Activated naive CD4-positive, alpha-beta T cell treated with anti-CD3 and anti-CD28 coated beads, Interleukin-2, amount 10 ng/mL, durations not matched to agents 7 days and 5 days (primary cell): ENCODE measurements around the gene TACO1.

Source experiments
- CTCF ChIA-PET: fragments of 350-600 bp; sonication (Branson Sonifier 250); formaldehyde crosslinking; loops from one replicate; lab custom pipeline; 2021; ENCODE audit warnings: antibody characterized with exemption; lab: Charles Lee
- DNase-seq: peaks from one replicate; pipeline ENCODE4 v3.0.0-alpha.2; 2020
- H3K27ac Mint-ChIP-seq: one replicate; pipeline ENCODE4 v1.8.0; 2021; ENCODE audit warnings: mild to moderate bottlenecking, moderate library complexity, mixed read lengths
- H3K27me3 Mint-ChIP-seq: one replicate; pipeline ENCODE4 v1.8.0; 2021; ENCODE audit warnings: mild to moderate bottlenecking, mixed read lengths
- H3K36me3 Mint-ChIP-seq: one replicate; pipeline ENCODE4 v1.8.0; 2021; ENCODE audit warnings: mixed read lengths
- H3K4me1 Mint-ChIP-seq: one replicate; pipeline ENCODE4 v1.8.0; 2021; ENCODE audit warnings: mixed read lengths
- H3K4me3 Mint-ChIP-seq: one replicate; pipeline ENCODE4 v1.8.0; 2021; ENCODE audit warnings: mild to moderate bottlenecking, moderate library complexity, mixed read lengths
- H3K9me3 Mint-ChIP-seq: one replicate; pipeline ENCODE4 v1.8.0; 2021; ENCODE audit warnings: mixed read lengths

Gene TACO1

DNA sequence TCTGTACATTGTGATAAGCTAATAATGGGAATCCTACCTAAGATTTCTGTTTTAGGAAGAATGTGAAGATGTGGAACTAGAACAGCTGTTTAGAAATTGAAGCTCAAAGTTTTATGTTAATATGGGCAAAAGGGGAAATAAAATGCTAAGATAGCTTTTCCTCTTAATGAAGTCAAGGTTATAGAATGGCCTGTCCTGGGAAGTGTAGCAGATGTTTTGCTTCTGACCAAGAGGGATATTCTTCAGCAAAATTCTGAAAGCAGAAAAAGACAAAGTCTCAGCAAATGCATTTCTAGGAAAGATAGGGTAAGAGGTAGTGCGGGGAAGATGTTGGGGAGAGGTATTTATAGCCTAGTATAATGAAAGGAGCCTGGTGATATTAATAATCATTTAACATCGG lies 34.6 kb downstream of the TACO1 start:
- peaks cover 26% of the 10 kb centered on the region for H3K4me1 Mint-ChIP-seq
- CTCF ChIA-PET = interaction anchor here (0.6 to 2.8 kb wide), 3 partner anchors 24 to 209 kb away, joined by 3 to 8 read pairs (median 4); no protein-coding TSS in a partner anchor
- H3K9me3 Mint-ChIP-seq = no peaks in the 10 kb centered on the region
- H3K27me3 Mint-ChIP-seq = no peaks in the 10 kb centered on the region
- no peak overlapping the region for H3K4me3 Mint-ChIP-seq
- H3K27ac Mint-ChIP-seq = no peak overlapping the region
- H3K36me3 Mint-ChIP-seq = peaks cover 28% of the 10 kb centered on the region
- DNase-seq = no peak

DNA sequence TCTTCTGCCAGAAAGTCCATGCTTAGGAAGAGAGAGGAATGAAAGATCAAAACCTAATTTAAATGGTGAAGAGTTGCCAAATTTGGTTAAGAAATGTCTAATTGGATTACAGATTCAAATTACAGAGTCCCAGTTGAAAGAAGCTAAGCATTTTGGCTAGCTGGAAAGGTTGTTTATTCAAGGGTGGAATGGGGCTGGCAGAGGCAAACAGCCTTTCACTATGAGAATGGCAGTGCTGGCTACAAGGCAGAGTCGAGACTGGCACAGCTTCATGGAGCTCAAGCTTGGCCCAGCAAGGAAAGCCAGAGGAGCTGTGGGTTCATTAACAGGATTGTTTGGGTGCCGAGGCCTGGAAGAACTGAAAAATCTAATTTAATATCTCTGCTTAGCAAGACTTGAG lies 35.1 kb downstream of the TACO1 start:
- Mint-ChIP-seq H3K36me3 (peaks cover 28% of the 10 kb centered on the region), H3K9me3 (no peaks in the 10 kb centered on the region), H3K27ac (no peak overlapping the region), H3K4me3 (no peak overlapping the region), H3K4me1 (peaks cover 26% of the 10 kb centered on the region), H3K27me3 (no peaks in the 10 kb centered on the region)
- DNase-seq = no peak
- CTCF ChIA-PET = interaction anchor here (0.6 to 2.8 kb wide), 3 partner anchors 24 to 210 kb away, joined by 3 to 8 read pairs (median 4); no protein-coding TSS in a partner anchor

DNA sequence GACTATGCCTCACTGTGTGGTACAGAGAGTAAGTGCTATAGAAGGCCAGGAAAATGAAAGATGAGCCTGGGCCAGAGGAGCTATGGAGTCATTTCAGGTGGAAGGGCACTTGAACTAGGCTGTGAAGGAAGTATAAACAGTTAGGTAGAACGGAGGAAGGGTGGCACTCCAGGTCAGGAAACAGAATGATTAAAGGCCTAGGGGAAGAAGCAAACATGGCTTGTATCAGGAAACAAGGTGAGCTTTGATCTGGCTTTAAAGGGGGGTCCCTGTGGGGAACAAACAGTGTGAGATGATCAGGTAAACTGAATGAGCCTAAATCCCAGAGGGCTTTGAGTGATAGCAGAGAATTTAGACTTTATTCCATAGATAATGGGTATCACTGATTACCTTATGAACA lies 38.4 kb downstream of the TACO1 start:
- H3K4me3 Mint-ChIP-seq = no peak overlapping the region
- H3K9me3 Mint-ChIP-seq = no peaks in the 10 kb centered on the region
- peaks cover 15% of the 10 kb centered on the region for H3K4me1 Mint-ChIP-seq
- H3K27me3 Mint-ChIP-seq = no peaks in the 10 kb centered on the region
- peaks cover 17% of the 10 kb centered on the region for H3K36me3 Mint-ChIP-seq
- CTCF ChIA-PET = interaction anchor here (0.5 to 1.8 kb wide), 3 partner anchors 11 to 1324 kb away, joined by 3 to 4 read pairs (median 3); no protein-coding TSS in a partner anchor
- DNase-seq = no peak
- H3K27ac Mint-ChIP-seq = peak overlapping the region; percentile 17

DNA sequence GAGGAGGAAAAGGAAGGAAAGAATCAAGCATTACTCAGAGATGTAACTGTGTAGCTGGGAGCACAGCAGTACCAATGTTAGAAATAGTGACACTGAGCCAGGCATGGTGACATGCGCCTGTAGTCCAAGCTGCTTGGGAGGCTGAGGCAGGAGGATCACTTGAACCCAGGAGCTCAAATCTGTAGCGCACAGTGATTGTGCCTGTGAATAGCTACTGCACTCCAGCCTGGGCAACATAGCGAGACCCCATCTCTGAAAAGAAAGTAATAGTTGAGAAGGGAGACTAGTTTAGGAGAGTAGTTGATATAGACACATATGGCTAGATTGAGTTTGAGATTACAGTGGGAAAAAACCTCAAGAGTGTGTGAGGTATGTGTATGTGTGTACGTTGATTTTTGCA lies 39.3 kb downstream of the TACO1 start:
- Mint-ChIP-seq H3K4me3 (no peak overlapping the region), H3K9me3 (no peaks in the 10 kb centered on the region), H3K4me1 (peaks cover 11% of the 10 kb centered on the region), H3K36me3 (peaks cover 15% of the 10 kb centered on the region), H3K27me3 (no peaks in the 10 kb centered on the region), H3K27ac (no peak overlapping the region)
- CTCF ChIA-PET = no interaction called here
- DNase-seq = no peak

DNA sequence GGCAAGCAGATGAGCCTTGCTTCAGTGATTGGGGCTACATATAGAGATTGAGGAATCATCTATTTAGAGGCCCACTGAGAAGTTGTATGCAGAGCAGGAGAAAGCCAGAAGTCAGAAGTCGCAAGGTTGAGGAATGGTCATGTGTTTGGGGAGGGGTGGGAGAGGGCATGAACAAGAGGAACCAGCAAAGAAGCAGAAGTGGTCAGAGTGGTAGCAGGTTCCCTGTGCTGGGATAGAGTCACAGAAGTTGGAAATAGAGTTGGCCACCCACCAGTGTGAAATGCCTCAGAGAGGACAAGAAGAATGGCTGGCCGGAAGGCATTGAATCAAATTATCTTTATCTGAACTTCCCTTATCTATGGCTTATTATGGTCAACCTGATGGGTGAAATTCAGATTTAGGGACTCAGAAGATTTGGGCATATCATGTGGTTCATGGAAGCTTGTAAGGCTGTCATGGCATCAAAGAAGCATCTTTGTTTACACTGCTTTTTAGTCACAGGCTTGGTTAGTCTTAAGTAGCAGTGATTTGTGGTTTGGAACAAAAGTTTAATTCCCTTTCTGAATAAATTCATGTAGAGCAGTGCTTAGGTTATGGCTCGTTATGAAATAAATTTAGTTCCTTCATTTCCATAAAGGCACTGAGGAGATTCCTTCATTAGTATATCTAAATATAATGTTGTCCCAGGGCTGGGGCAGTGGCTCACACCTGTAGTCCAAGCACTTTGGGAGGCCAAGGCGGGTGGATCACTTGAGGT lies 41.2 kb downstream of the TACO1 start:
- H3K27ac Mint-ChIP-seq = peak overlapping the region; percentile 15
- peaks cover 11% of the 10 kb centered on the region for H3K4me1 Mint-ChIP-seq
- no peak overlapping the region for H3K4me3 Mint-ChIP-seq
- peaks cover 22% of the 10 kb centered on the region for H3K36me3 Mint-ChIP-seq
- H3K9me3 Mint-ChIP-seq = no peaks in the 10 kb centered on the region
- H3K27me3 Mint-ChIP-seq = no peaks in the 10 kb centered on the region
- DNase-seq = no peak
- CTCF ChIA-PET = no interaction called here

DNA sequence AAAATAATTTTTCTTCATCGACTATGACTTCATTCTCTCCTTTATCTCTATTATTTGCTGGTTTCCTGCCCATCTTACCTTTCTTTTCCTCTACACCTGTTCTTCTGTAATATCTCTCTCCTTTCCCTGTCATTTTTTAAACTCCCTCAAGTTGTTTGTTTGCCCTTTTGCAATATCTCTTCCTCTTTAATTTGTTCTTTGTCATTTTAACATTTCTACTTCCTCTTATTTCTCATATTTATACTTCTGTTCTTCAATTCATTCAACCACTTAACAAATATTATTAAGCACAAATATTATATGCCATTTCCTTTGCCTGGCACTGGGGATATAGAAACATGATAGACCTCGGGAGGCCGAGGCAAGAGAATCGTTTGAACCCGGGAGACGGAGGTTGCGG lies 44.2 kb downstream of the TACO1 start:
- Mint-ChIP-seq H3K27me3 (no peaks in the 10 kb centered on the region), H3K4me3 (no peak overlapping the region), H3K27ac (no peak overlapping the region), H3K36me3 (peaks cover 31% of the 10 kb centered on the region), H3K9me3 (no peaks in the 10 kb centered on the region), H3K4me1 (peaks cover 9% of the 10 kb centered on the region)
- DNase-seq = no peak
- CTCF ChIA-PET = no interaction called here

DNA sequence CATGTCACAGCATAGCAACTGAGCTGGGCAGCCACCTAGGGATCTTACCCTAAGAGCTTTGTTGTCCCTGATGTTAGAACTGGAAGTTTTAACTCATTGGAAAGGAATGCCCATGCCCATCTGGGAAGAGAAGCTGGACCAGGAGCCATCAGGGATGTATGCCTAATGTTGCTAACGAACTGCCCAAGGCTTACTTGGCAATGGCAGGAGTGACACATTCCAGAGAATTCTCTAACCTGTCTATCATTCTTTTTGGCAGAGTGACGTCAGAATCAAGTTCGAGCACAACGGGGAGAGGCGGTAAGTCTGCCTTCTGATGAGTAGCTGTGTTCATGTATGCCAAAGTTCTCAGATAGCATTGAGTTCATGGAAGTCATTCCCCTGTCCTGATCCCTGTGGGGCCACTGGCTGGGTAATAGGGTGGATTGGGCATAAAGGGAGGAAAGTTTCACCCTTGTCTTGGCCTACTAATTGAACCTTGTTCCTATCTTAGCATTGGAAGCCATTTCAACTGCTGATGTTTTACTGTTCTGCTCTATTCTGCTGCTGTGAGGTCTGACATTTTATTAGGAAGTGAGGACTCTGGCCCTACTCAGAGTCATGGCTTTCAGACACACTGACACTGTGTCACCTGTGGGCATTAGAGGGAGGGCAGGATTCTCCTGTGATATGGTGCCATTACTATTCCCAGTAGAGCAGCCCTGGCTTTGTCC lies 45.2 kb downstream of the TACO1 start:
- Mint-ChIP-seq H3K9me3 (no peaks in the 10 kb centered on the region), H3K4me3 (no peak overlapping the region), H3K27ac (no peak overlapping the region), H3K27me3 (no peaks in the 10 kb centered on the region), H3K36me3 (peaks cover 34% of the 10 kb centered on the region), H3K4me1 (peaks cover 12% of the 10 kb centered on the region)
- CTCF ChIA-PET = no interaction called here
- no peak for DNase-seq

DNA sequence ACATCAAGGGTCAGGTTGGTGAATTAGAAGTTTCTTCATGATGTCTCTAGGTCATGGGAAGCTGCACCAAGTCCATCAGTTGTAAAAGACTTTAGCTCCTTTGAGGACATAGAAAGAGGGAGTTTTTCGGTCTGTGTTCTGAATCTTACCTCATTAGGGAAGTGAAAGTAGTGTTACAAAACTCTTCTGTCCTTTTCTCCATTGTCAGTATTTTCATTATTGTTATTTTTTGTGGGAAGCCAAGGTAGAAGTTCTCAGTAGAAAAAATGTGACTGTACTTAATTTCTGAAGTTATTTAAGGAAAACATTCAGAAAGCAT lies 45.8 kb downstream of the TACO1 start:
- peaks cover 34% of the 10 kb centered on the region for H3K36me3 Mint-ChIP-seq
- CTCF ChIA-PET = no interaction called here
- no peak overlapping the region for H3K4me3 Mint-ChIP-seq
- H3K9me3 Mint-ChIP-seq = no peaks in the 10 kb centered on the region
- no peaks in the 10 kb centered on the region for H3K27me3 Mint-ChIP-seq
- no peak for DNase-seq
- H3K4me1 Mint-ChIP-seq = peaks cover 12% of the 10 kb centered on the region
- no peak overlapping the region for H3K27ac Mint-ChIP-seq

DNA sequence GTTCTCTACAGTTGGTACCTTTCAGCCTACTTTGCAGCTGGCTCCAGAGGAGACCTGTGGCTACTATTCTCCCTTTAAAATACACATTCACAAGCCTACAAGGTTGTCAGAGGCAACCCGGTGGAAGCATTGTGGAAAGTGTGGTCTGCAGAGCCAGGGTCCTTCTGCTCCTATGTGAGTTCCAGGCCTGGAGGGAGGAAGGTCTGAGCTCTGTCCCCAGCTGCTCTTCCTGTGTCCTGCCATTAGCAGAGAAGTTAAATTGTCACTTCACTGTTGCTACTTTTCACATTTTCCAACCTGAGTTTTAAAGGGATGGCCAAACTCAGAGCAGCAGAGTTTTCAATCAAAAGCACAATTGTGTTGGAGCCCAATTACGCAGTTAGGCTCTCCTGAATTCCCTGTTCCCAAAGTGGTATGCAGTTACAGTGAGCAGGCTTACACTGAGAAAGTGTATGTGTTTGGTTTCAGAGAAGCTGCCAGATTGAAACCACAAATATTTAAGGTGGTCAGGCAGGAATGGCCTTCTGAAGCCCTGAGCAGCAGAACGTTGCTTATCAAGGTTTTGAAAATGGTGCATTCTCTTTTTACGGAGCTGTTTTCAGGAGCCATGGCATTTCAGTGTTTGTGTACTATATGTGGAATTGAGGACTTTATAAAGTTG lies 46.5 kb downstream of the TACO1 start:
- H3K4me1 Mint-ChIP-seq = peaks cover 12% of the 10 kb centered on the region
- no peak overlapping the region for H3K4me3 Mint-ChIP-seq
- no peak overlapping the region for H3K27ac Mint-ChIP-seq
- CTCF ChIA-PET = no interaction called here
- H3K36me3 Mint-ChIP-seq = peaks cover 36% of the 10 kb centered on the region
- DNase-seq = no peak
- no peaks in the 10 kb centered on the region for H3K9me3 Mint-ChIP-seq
- no peaks in the 10 kb centered on the region for H3K27me3 Mint-ChIP-seq

DNA sequence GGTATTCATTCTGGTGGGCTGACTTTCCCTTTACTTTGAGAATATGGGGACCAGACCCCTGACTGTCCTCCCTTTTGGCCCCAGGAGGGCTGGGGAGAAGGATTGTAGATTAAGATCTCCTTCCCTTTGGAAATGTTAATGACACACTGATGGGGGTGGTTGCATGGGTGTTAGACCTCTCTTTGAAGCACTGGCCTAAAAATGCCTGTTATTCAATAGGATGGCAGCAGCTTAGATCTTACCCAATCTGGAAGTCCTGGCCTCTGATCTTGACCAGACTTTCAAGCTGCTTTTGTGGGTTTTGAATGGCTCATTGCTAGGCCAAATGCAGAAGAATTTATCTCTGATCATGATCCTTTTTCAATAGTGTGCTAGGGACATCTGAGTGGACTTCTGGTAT lies 47.2 kb downstream of the TACO1 start:
- CTCF ChIA-PET = no interaction called here
- no peaks in the 10 kb centered on the region for H3K9me3 Mint-ChIP-seq
- H3K4me3 Mint-ChIP-seq = no peak overlapping the region
- H3K27ac Mint-ChIP-seq = no peak overlapping the region
- H3K4me1 Mint-ChIP-seq = peaks cover 12% of the 10 kb centered on the region
- no peaks in the 10 kb centered on the region for H3K27me3 Mint-ChIP-seq
- H3K36me3 Mint-ChIP-seq = peaks cover 44% of the 10 kb centered on the region
- DNase-seq = no peak

DNA sequence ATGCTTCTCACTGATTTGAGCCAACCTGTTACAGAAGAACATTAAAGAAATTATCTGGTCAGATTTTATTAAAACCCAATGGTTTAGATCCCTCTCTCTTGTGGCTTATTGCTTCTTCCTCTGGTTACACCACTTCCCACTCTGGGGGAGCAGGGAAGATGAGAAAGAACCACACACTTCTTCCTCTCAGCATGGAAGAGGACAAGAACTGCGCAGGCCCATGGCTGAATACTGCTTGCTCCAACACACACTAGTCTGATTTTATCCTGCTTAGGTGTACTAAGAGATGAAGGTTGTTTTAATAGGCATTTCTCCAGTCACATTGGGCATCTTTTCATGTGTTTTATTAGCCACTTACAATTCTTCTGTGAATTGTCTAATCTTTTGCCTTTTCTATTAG lies 49.1 kb downstream of the TACO1 start:
- CTCF ChIA-PET = no interaction called here
- no peaks in the 10 kb centered on the region for H3K27me3 Mint-ChIP-seq
- H3K27ac Mint-ChIP-seq = no peak overlapping the region
- H3K9me3 Mint-ChIP-seq = no peaks in the 10 kb centered on the region
- no peak overlapping the region for H3K4me3 Mint-ChIP-seq
- no peak for DNase-seq
- H3K4me1 Mint-ChIP-seq = peaks cover 12% of the 10 kb centered on the region
- H3K36me3 Mint-ChIP-seq = peaks cover 50% of the 10 kb centered on the region

DNA sequence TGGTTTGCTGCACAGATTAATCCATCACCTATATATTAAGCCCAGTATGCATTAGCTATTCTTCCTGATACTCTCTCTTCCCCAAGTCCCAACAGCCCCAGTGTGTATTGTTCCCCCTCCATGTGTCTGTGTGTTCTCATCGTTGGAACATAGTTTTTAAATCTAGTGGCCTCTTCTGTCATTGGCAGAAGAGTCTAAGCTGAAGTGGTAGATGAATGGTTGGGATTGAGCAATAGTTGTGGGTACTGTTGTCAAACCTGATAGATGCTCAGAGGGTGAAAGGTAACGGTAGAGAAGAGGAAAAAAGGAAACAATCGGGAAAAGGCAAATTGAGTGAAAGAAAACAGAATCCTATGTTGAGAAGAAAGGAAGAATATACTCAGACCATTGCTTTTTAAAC lies 51.4 kb downstream of the TACO1 start:
- DNase-seq = no peak
- Mint-ChIP-seq H3K4me1 (peaks cover 12% of the 10 kb centered on the region), H3K36me3 (peaks cover 34% of the 10 kb centered on the region), H3K4me3 (no peak overlapping the region), H3K27me3 (no peaks in the 10 kb centered on the region), H3K27ac (no peak overlapping the region), H3K9me3 (no peaks in the 10 kb centered on the region)
- CTCF ChIA-PET = interaction anchor here (0.6 kb wide), 1 partner anchor 9 kb away, joined by 3 read pairs; no protein-coding TSS in a partner anchor

DNA sequence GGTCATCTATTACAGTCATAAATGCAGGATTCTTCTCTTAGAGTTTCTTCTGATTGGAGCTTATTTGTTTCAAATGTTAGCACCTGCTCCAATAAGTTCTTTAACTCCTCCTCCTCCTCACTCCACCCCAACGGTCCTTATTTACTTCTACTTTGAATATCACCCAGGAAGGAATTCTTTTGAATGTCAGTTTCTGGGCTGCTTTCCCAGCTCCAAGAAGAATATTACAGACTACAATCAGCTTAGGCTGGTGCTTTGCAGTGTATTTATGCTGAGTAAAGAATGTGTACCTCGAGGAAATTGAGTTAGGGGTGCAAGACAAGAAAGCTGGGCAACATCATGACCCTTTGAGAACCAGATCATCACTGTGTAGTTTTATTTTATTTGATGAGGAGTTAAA lies 52.4 kb downstream of the TACO1 start:
- no peak overlapping the region for H3K4me3 Mint-ChIP-seq
- H3K36me3 Mint-ChIP-seq = peaks cover 39% of the 10 kb centered on the region
- H3K4me1 Mint-ChIP-seq = peaks cover 12% of the 10 kb centered on the region
- H3K27me3 Mint-ChIP-seq = no peaks in the 10 kb centered on the region
- no peaks in the 10 kb centered on the region for H3K9me3 Mint-ChIP-seq
- DNase-seq = no peak
- CTCF ChIA-PET = no interaction called here
- H3K27ac Mint-ChIP-seq = no peak overlapping the region

DNA sequence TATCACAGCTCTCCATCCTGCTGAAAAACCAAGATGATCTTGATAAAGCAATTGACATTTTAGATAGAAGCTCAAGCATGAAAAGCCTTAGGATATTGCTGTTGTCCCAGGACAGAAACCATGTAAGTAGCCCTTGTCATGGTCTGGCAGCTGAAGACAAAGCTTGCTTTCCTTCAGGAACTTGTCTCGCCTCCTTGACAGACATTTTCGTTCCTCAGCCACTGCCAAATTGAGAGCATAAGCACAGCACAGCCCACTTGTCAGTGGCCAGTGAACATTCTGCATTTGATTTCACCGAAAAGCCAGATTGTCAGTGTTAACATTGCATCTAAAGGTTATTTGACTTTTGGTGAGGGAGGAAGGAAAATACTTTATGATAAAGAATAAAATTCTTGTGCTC lies 57.1 kb downstream of the TACO1 start:
- Mint-ChIP-seq H3K4me3 (no peak overlapping the region), H3K4me1 (no peaks in the 10 kb centered on the region), H3K9me3 (no peaks in the 10 kb centered on the region), H3K27ac (no peak overlapping the region), H3K36me3 (peaks cover 30% of the 10 kb centered on the region), H3K27me3 (no peaks in the 10 kb centered on the region)
- DNase-seq = no peak
- CTCF ChIA-PET = no interaction called here
